ENCODE results near the gene SLC5A5. TPM values are rescaled to one million over a fixed set of nuclear protein-coding genes. Genes with fewer than 3 reads are reported as not detected.

SLC5A5 gene
- total RNA-seq, 2 donors from 2014 or later: 1.2 TPM; not detected in 1

DNA sequence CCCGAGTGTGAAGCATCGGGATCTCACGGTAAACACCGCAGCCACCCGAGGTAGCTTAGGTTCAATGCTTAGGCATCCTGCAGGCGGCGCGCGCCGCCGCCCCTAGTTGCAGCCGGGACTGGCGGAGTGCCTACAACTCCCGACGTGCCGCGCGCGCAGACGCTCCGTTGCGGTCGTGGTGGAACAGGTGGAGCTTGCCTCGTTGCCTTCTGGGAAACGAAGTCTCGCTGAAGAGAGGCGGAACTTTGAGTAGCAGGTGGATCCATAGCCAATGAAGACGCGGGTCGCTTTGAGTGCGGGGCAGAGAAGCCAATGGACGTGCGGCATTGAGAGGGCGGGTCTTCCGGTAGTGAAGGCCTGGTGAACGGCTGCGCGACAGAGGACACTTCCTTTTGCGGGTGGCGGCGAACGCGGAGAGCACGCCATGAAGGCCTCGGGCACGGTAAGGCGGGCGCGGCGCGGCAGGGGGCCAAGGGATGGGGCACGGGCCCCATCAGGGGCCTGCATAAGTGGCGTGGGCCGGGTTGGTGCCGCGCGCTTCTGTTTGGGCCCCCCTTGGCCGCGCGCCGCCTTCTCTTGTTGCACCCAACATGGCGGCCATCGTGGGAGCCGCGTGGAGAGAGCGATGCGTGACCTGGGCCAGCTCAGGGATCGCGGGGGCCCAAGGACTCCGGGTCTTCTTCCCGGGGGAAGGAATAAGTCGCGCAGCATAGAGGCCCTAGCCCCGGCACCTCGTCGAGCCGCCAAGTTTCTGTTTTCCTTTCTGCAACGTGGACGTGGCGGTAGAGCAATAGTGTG is 12.0 kb upstream of the SLC5A5 start, which contains the start of gene RPL18A:
TSS of gene RPL18A (plus strand) at position 378 of the 798 bp plus-strand sequence. CDS start at position 425, 47 bp downstream.
- peak; percentile 77 to 98 (median 92) for TF ChIP-seq CTCF (IDR thresholded peaks at IDR 0.05)
- TF ChIP-seq POLR2AphosphoS5 (IDR thresholded peaks at IDR 0.05): peak; percentile 98
- peak; percentile 86 for TF ChIP-seq POLR2A (IDR thresholded peaks at IDR 0.05)
- Histone ChIP-seq H3K4me1 (replicated peaks) (peaks cover 6% of the 10 kb centered on the region), H3K36me3 (peaks cover 19 to 22% of the 10 kb centered on the region in 2 donors), H3K27me3 (replicated peaks; ENCODE audit: insufficient read depth) (no peaks in the 10 kb centered on the region), H3K27ac (peak within 1 kb of the TSS; percentile 69 to 85), H3K4me3 (peak within 1 kb of the TSS; percentile 53 to 92), H3K9me3 (no peaks in the 10 kb centered on the region)
- intact Hi-C loops (cut with DNase I): loop anchor here (2.0 to 10.0 kb wide), 2 partner anchors 73 to 155 kb away; partner anchors contain the start of gene CCDC124
- peak; percentile 99 for DNase-seq (ENCODE audit: low spot score)
- WGBS: under 1% methylated on average over 80 of the region's 80 CpGs

- DNase-seq (ENCODE audit: low spot score): no peak
- Histone ChIP-seq H3K27ac (peak overlapping the region; percentile 69 to 85), H3K9me3 (no peaks in the 10 kb centered on the region), H3K4me1 (replicated peaks) (peaks cover 6% of the 10 kb centered on the region), H3K27me3 (replicated peaks; ENCODE audit: insufficient read depth) (no peaks in the 10 kb centered on the region), H3K4me3 (peak overlapping the region; percentile 53 to 92), H3K36me3 (peaks cover 19 to 22% of the 10 kb centered on the region in 2 donors)
- TF ChIP-seq POLR2A (IDR thresholded peaks at IDR 0.05) (no peak), POLR2AphosphoS5 (IDR thresholded peaks at IDR 0.05) (no peak), CTCF (IDR thresholded peaks at IDR 0.05) (no peak)
- WGBS: 3% methylated on average over 22 of the region's 22 CpGs
- intact Hi-C loops (cut with DNase I): no loop called here
Measured at GRCh38 chr19:17860331-17860992, 11.3 kb upstream of the SLC5A5 start.

DNA sequence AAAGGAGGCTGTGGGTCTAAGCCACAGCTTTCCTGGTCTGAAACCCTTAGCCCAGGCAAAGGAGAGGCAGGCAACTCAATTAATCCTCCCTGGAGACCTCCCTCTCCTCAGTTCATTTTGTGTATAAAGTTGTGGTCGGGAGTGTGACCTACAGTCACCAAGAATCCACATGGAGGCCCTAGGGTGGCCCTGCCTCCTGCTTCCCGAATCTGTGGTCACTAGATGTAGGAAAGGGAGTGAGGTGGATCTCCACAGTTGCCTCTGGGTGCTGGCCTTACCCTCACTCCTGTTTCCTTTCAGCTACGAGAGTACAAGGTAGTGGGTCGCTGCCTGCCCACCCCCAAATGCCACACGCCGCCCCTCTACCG is 10.8 kb upstream of the SLC5A5 start:
- H3K27me3 ChIP-seq (replicated peaks; ENCODE audit: insufficient read depth): no peaks in the 10 kb centered on the region
- H3K4me3 ChIP-seq: peak overlapping the region; percentile 53 to 92
- peak overlapping the region in 1 of 2 donors; percentile 69 for H3K27ac ChIP-seq
- H3K36me3 ChIP-seq: peaks cover 19 to 22% of the 10 kb centered on the region in 2 donors
- no peak for DNase-seq (ENCODE audit: low spot score)
- WGBS: 43% methylated on average over 7 of the region's 7 CpGs
- intact Hi-C loops (cut with DNase I): no loop called here
- TF ChIP-seq CTCF (IDR thresholded peaks at IDR 0.05): no peak
- no peak for TF ChIP-seq POLR2AphosphoS5 (IDR thresholded peaks at IDR 0.05)
- no peak for TF ChIP-seq POLR2A (IDR thresholded peaks at IDR 0.05)
- H3K9me3 ChIP-seq: no peaks in the 10 kb centered on the region
- H3K4me1 ChIP-seq (replicated peaks): peaks cover 6% of the 10 kb centered on the region

GRCh38 chr19:17861542-17862402 is 10.0 kb upstream of the SLC5A5 start:
- no peaks in the 10 kb centered on the region for H3K27me3 ChIP-seq (replicated peaks; ENCODE audit: insufficient read depth)
- no peaks in the 10 kb centered on the region for H3K9me3 ChIP-seq
- H3K4me1 ChIP-seq (replicated peaks): peaks cover 6% of the 10 kb centered on the region
- peak overlapping the region in 1 of 2 donors; percentile 53 for H3K4me3 ChIP-seq
- H3K36me3 ChIP-seq: peaks cover 19 to 22% of the 10 kb centered on the region in 2 donors
- no peak for DNase-seq (ENCODE audit: low spot score)
- no peak overlapping the region for H3K27ac ChIP-seq
- TF ChIP-seq POLR2AphosphoS5 (IDR thresholded peaks at IDR 0.05) (no peak), POLR2A (IDR thresholded peaks at IDR 0.05) (no peak), CTCF (IDR thresholded peaks at IDR 0.05) (no peak)
- intact Hi-C loops (cut with DNase I): no loop called here
- WGBS: 78% methylated on average over 17 of the region's 23 CpGs

Measured in prostate gland (tissue), 2 donors.